OCI-M1 (cell line): ENCODE data around the gene RYR2.
"Not testable (repeated sequence)": the region's sequence is repeated elsewhere in the genome, so short reads cannot be mapped to it uniquely, and the experiment has no call there.

Experiments used
- DNase-seq: peaks from one replicate; lab custom pipeline; 2025; lab: John Stamatoyannopoulos, UW

Gene RYR2

GRCh38 chr1:237792149-237792548 is 750.2 kb downstream of the RYR2 start:
- no peak for DNase-seq

GRCh38 chr1:237792726-237793125 is 750.7 kb downstream of the RYR2 start:
- no peak for DNase-seq

GRCh38 chr1:237794071-237794470 is 752.1 kb downstream of the RYR2 start:
- no peak for DNase-seq

- no peak for DNase-seq
Observed at GRCh38 chr1:237795558-237795957, 753.6 kb downstream of the RYR2 start.

GRCh38 chr1:237799762-237800474 is 757.9 kb downstream of the RYR2 start:
- DNase-seq = peak; percentile 94

GRCh38 chr1:237804516-237804915 is 762.5 kb downstream of the RYR2 start:
- no peak for DNase-seq

- DNase-seq = no peak
Observed at GRCh38 chr1:237809099-237809498, 767.1 kb downstream of the RYR2 start.

GRCh38 chr1:237811633-237812032 is 769.6 kb downstream of the RYR2 start:
- no peak for DNase-seq

- no peak for DNase-seq
Observed at GRCh38 chr1:237812061-237812460, 770.1 kb downstream of the RYR2 start.

- peak; percentile 62 for DNase-seq
Observed at GRCh38 chr1:237814319-237814924, 772.4 kb downstream of the RYR2 start.

- no peak for DNase-seq
Observed at GRCh38 chr1:237817277-237817676, 775.3 kb downstream of the RYR2 start.

- not testable (repeated sequence) for DNase-seq
Observed at GRCh38 chr1:237820634-237821033, 778.6 kb downstream of the RYR2 start.

- no peak for DNase-seq
Observed at GRCh38 chr1:237832858-237833257, 790.9 kb downstream of the RYR2 start.

- no peak for DNase-seq
Observed at GRCh38 chr1:237834048-237834447, 792.1 kb downstream of the RYR2 start.

- DNase-seq = no peak
Observed at GRCh38 chr1:237834461-237834860, 792.5 kb downstream of the RYR2 start.

GRCh38 chr1:237838320-237838719 is 796.3 kb downstream of the RYR2 start:
- DNase-seq = no peak

- DNase-seq = no peak
Observed at GRCh38 chr1:237838904-237839534, 797.0 kb downstream of the RYR2 start.

GRCh38 chr1:237841485-237841884 is 799.5 kb downstream of the RYR2 start:
- no peak for DNase-seq

- DNase-seq = not testable (repeated sequence)
Observed at GRCh38 chr1:237843516-237843915, 801.5 kb downstream of the RYR2 start.

- peak; percentile 68 for DNase-seq
Observed at GRCh38 chr1:237851210-237851845, 809.3 kb downstream of the RYR2 start.

GRCh38 chr1:237852342-237852741 is 810.4 kb downstream of the RYR2 start:
- no peak for DNase-seq

- no peak for DNase-seq
Observed at GRCh38 chr1:237857455-237857854, 815.5 kb downstream of the RYR2 start.

- no peak for DNase-seq
Observed at GRCh38 chr1:237858992-237859391, 817.0 kb downstream of the RYR2 start.
